ENCODE data around the gene KRT3. TPM values are rescaled to one million over a fixed set of nuclear protein-coding genes. Genes with fewer than 3 reads are reported as not detected.

The KRT3 gene
- total RNA-seq, 2 donors from 2014 or later: not detected

GRCh38 chr12:52832985-52833905, 37.3 kb upstream of the KRT3 start:
- Mint-ChIP-seq H3K4me3 (no peak overlapping the region), H3K27me3 (peaks cover 50% of the 10 kb centered on the region), H3K4me1 (peaks cover 7% of the 10 kb centered on the region), H3K27ac (no peak overlapping the region), H3K36me3 (ENCODE audit: low read depth) (peaks cover 6% of the 10 kb centered on the region)
- no peak for DNase-seq
- H3K9me3 ChIP-seq (ENCODE audit: control insufficient read depth, low read length, poor library complexity, severe bottlenecking): no peaks in the 10 kb centered on the region
- no peak for ATAC-seq

GRCh38 chr12:52832451-52832850, 36.5 kb upstream of the KRT3 start:
- Mint-ChIP-seq H3K36me3 (ENCODE audit: low read depth) (peaks cover 6% of the 10 kb centered on the region), H3K4me1 (peaks cover 7% of the 10 kb centered on the region), H3K27me3 (peaks cover 42% of the 10 kb centered on the region), H3K27ac (no peak overlapping the region), H3K4me3 (no peak overlapping the region)
- DNase-seq (no peak), ATAC-seq (no peak)
- H3K9me3 ChIP-seq (ENCODE audit: control insufficient read depth, low read length, poor library complexity, severe bottlenecking): no peaks in the 10 kb centered on the region

- H3K9me3 ChIP-seq (ENCODE audit: control insufficient read depth, low read length, poor library complexity, severe bottlenecking): no peaks in the 10 kb centered on the region
- no peaks in the 10 kb centered on the region for H3K36me3 Mint-ChIP-seq (ENCODE audit: low read depth)
- DNase-seq (no peak), ATAC-seq (no peak)
- no peak overlapping the region for H3K4me3 Mint-ChIP-seq
- peaks cover 4% of the 10 kb centered on the region for H3K4me1 Mint-ChIP-seq
- peaks cover 30% of the 10 kb centered on the region for H3K27me3 Mint-ChIP-seq
- no peak overlapping the region for H3K27ac Mint-ChIP-seq
Observed at GRCh38 chr12:52831251-52831650, 35.3 kb upstream of the KRT3 start.

GRCh38 chr12:52829986-52830770, 34.3 kb upstream of the KRT3 start:
- H3K27ac Mint-ChIP-seq: no peak overlapping the region
- H3K27me3 Mint-ChIP-seq: peaks cover 32% of the 10 kb centered on the region
- no peak for ATAC-seq
- H3K4me3 Mint-ChIP-seq: no peak overlapping the region
- no peak for DNase-seq
- H3K36me3 Mint-ChIP-seq (ENCODE audit: low read depth): no peaks in the 10 kb centered on the region
- no peaks in the 10 kb centered on the region for H3K9me3 ChIP-seq (ENCODE audit: control insufficient read depth, low read length, poor library complexity, severe bottlenecking)
- no peaks in the 10 kb centered on the region for H3K4me1 Mint-ChIP-seq

- Mint-ChIP-seq H3K27ac (no peak overlapping the region), H3K4me3 (no peak overlapping the region), H3K4me1 (no peaks in the 10 kb centered on the region), H3K27me3 (peaks cover 34% of the 10 kb centered on the region), H3K36me3 (ENCODE audit: low read depth) (no peaks in the 10 kb centered on the region)
- H3K9me3 ChIP-seq (ENCODE audit: control insufficient read depth, low read length, poor library complexity, severe bottlenecking): no peaks in the 10 kb centered on the region
- DNase-seq (no peak), ATAC-seq (no peak)
Observed at GRCh38 chr12:52828591-52829021, 32.7 kb upstream of the KRT3 start.

GRCh38 chr12:52828156-52828555, 32.2 kb upstream of the KRT3 start:
- Mint-ChIP-seq H3K4me3 (no peak overlapping the region), H3K36me3 (ENCODE audit: low read depth) (no peaks in the 10 kb centered on the region), H3K27ac (no peak overlapping the region), H3K4me1 (no peaks in the 10 kb centered on the region), H3K27me3 (peaks cover 34% of the 10 kb centered on the region)
- no peak for DNase-seq
- H3K9me3 ChIP-seq (ENCODE audit: control insufficient read depth, low read length, poor library complexity, severe bottlenecking): no peaks in the 10 kb centered on the region
- no peak for ATAC-seq

GRCh38 chr12:52827499-52828090, 31.7 kb upstream of the KRT3 start:
- DNase-seq (no peak), ATAC-seq (no peak)
- Mint-ChIP-seq H3K4me1 (no peaks in the 10 kb centered on the region), H3K36me3 (ENCODE audit: low read depth) (no peaks in the 10 kb centered on the region), H3K27ac (no peak overlapping the region), H3K4me3 (no peak overlapping the region), H3K27me3 (peaks cover 34% of the 10 kb centered on the region)
- H3K9me3 ChIP-seq (ENCODE audit: control insufficient read depth, low read length, poor library complexity, severe bottlenecking): no peaks in the 10 kb centered on the region

- no peak overlapping the region for H3K4me3 Mint-ChIP-seq
- ATAC-seq (no peak), DNase-seq (no peak)
- H3K9me3 ChIP-seq (ENCODE audit: control insufficient read depth, low read length, poor library complexity, severe bottlenecking): no peaks in the 10 kb centered on the region
- H3K4me1 Mint-ChIP-seq: no peaks in the 10 kb centered on the region
- no peak overlapping the region for H3K27ac Mint-ChIP-seq
- peaks cover 34% of the 10 kb centered on the region for H3K27me3 Mint-ChIP-seq
- H3K36me3 Mint-ChIP-seq (ENCODE audit: low read depth): no peaks in the 10 kb centered on the region
Observed at GRCh38 chr12:52826611-52827498, 30.9 kb upstream of the KRT3 start.

GRCh38 chr12:52825961-52826360, 30.0 kb upstream of the KRT3 start:
- Mint-ChIP-seq H3K4me3 (no peak overlapping the region), H3K36me3 (ENCODE audit: low read depth) (no peaks in the 10 kb centered on the region), H3K27me3 (peaks cover 30% of the 10 kb centered on the region), H3K27ac (no peak overlapping the region), H3K4me1 (no peaks in the 10 kb centered on the region)
- no peak for ATAC-seq
- DNase-seq: no peak
- H3K9me3 ChIP-seq (ENCODE audit: control insufficient read depth, low read length, poor library complexity, severe bottlenecking): no peaks in the 10 kb centered on the region

- DNase-seq: no peak
- ATAC-seq: no peak
- H3K9me3 ChIP-seq (ENCODE audit: control insufficient read depth, low read length, poor library complexity, severe bottlenecking): no peaks in the 10 kb centered on the region
- H3K4me1 Mint-ChIP-seq: no peaks in the 10 kb centered on the region
- H3K36me3 Mint-ChIP-seq (ENCODE audit: low read depth): no peaks in the 10 kb centered on the region
- no peak overlapping the region for H3K27ac Mint-ChIP-seq
- H3K27me3 Mint-ChIP-seq: peaks cover 33% of the 10 kb centered on the region
- no peak overlapping the region for H3K4me3 Mint-ChIP-seq
Observed at GRCh38 chr12:52824741-52825410, 29.0 kb upstream of the KRT3 start.

- H3K4me3 Mint-ChIP-seq: no peak overlapping the region
- H3K27me3 Mint-ChIP-seq: peaks cover 35% of the 10 kb centered on the region
- H3K9me3 ChIP-seq (ENCODE audit: control insufficient read depth, low read length, poor library complexity, severe bottlenecking): no peaks in the 10 kb centered on the region
- ATAC-seq (no peak), DNase-seq (no peak)
- H3K27ac Mint-ChIP-seq: no peak overlapping the region
- no peaks in the 10 kb centered on the region for H3K36me3 Mint-ChIP-seq (ENCODE audit: low read depth)
- no peaks in the 10 kb centered on the region for H3K4me1 Mint-ChIP-seq
Observed at GRCh38 chr12:52823761-52824450, 28.0 kb upstream of the KRT3 start.
